Activated CD8-positive, alpha-beta memory T cell treated with anti-CD3 and anti-CD28 coated beads, Interleukin-2, amount 50 U/mL, for 48 hours (primary cell): ENCODE data around the gene RETSAT.

Source experiments
- DNase-seq: peaks from one replicate; pipeline ENCODE4 v3.0.0-alpha.2; 2020

The RETSAT gene

GRCh38 chr2:85303780-85304531 is 50.4 kb downstream of the RETSAT start:
- no peak for DNase-seq

- no peak for DNase-seq
These were observed 52.2 kb downstream of the RETSAT start for GRCh38 chr2:85302121-85302520.
